ENCODE results near the gene SPOCK1.

The SPOCK1 gene

GRCh38 chr5:137101544-137101943 is 397.6 kb downstream of the SPOCK1 start:
- ChIA-PET CTCF (no interaction called here), POLR2A (no interaction called here)
- TF ChIP-seq FOXK2 (IDR thresholded peaks at IDR 0.05), result no peak
- TF ChIP-seq TARDBP (IDR thresholded peaks at IDR 0.05), result no peak
- TF ChIP-seq FOXA1 (IDR thresholded peaks at IDR 0.05), result no peak
- TF ChIP-seq SP1 (IDR thresholded peaks at IDR 0.05), result no peak
- TF ChIP-seq NFRKB (IDR thresholded peaks at IDR 0.05), result no peak
- TF ChIP-seq FOXM1 (IDR thresholded peaks at IDR 0.05; ENCODE audit: borderline replicate concordance), result no peak
- no peak for TF ChIP-seq CTBP1 (IDR thresholded peaks at IDR 0.05; ENCODE audit: borderline replicate concordance)
- no peak for DNase-seq (ENCODE audit: extremely low spot score)

DNA sequence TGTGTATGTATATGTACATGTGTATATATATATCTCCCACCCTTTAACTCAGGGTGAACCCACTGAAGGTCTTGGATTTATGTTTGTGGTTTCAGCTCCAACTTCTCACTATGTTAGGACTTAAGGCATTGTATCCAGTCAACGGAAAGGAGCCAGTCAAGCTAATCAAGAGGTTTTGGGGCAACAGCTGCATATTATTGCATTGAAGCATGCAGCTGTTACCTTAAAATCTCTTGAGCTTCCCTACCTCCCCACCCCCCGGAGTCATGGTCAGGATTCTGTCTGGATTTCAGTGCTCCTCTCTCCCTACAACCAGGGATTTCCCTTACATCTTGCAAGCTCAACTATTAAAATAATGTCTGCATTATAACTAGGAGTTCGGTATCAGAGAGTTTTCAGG is 399.5 kb downstream of the SPOCK1 start:
- no peak for TF ChIP-seq ARNT (IDR thresholded peaks at IDR 0.05)
- TF ChIP-seq L3MBTL2 (conservative IDR thresholded peaks at IDR 0.05), result no peak
- TF ChIP-seq PKNOX1 (IDR thresholded peaks at IDR 0.05), result no peak
- no peak for TF ChIP-seq ELF4 (IDR thresholded peaks at IDR 0.05)
- no peak for TF ChIP-seq FOXM1 (IDR thresholded peaks at IDR 0.05; ENCODE audit: borderline replicate concordance)
- no peak for TF ChIP-seq LEF1 (IDR thresholded peaks at IDR 0.05; ENCODE audit: borderline replicate concordance)
- TF ChIP-seq SP1 (IDR thresholded peaks at IDR 0.05), result no peak
- TF ChIP-seq CTBP1 (IDR thresholded peaks at IDR 0.05; ENCODE audit: borderline replicate concordance), result no peak
- no peak for TF ChIP-seq HDGF (IDR thresholded peaks at IDR 0.05; ENCODE audit: borderline replicate concordance)
- TF ChIP-seq ZNF384 (IDR thresholded peaks at IDR 0.05), result no peak
- TF ChIP-seq TARDBP (IDR thresholded peaks at IDR 0.05), result no peak
- TF ChIP-seq FOXA1 (IDR thresholded peaks at IDR 0.05), result no peak
- no peak for TF ChIP-seq BHLHE40 (IDR thresholded peaks at IDR 0.05; ENCODE audit: borderline replicate concordance)
- POLR2A ChIA-PET, result no interaction called here
- no peak for DNase-seq (ENCODE audit: extremely low spot score)
- CTCF ChIA-PET, result interaction anchor here (0.5 kb wide), 1 partner anchor 1653 kb away, joined by 3 read pairs; no protein-coding TSS in a partner anchor

DNA sequence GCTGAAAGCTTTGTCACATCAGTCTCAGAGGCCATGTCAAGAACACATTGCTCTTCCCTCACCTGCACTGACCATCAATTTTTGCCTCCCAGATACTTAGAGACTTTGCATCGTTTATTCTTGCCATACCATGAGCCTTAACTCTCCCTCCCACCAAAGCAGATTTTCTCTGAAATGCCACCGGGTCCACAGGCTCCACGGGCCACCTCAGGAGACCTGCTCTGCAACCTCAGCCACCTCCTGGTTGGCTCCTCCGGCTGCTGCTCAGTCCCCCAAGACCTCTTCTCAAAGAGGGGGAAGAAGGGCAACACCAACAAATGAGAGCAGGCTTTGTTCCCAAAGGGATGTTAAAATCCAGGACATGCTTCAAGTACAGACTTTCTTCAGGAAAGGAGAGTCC is 400.5 kb downstream of the SPOCK1 start:
- ChIA-PET POLR2A (no interaction called here), CTCF (no interaction called here)
- DNase-seq (ENCODE audit: extremely low spot score), result no peak
- TF ChIP-seq ELF4 (IDR thresholded peaks at IDR 0.05) (no peak), LEF1 (IDR thresholded peaks at IDR 0.05; ENCODE audit: borderline replicate concordance) (no peak), FOXA1 (IDR thresholded peaks at IDR 0.05) (no peak), L3MBTL2 (conservative IDR thresholded peaks at IDR 0.05) (no peak), PKNOX1 (IDR thresholded peaks at IDR 0.05) (no peak), ZNF384 (IDR thresholded peaks at IDR 0.05) (no peak), NFRKB (IDR thresholded peaks at IDR 0.05) (no peak)

DNA sequence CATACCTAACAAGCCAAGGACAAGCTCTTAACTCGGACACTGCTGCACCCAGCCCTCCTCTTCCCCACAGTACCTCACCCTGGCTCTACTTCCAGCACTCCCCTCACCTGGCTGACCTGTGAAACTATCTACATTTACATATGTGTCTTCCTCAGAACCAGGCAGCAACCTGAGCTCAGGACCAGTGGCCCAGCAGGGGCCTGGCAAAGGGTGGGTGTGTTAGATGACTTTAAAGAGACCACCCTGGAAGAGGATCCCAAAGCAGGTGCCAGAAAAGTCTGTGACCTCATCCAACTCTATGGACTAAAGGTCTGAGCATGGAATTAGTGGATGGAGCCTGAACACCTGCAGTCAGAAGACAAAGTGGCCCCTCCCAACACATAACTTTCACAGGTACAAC is 400.9 kb downstream of the SPOCK1 start:
- TF ChIP-seq SP1 (IDR thresholded peaks at IDR 0.05) (no peak), FOXA1 (IDR thresholded peaks at IDR 0.05) (no peak), LEF1 (IDR thresholded peaks at IDR 0.05; ENCODE audit: borderline replicate concordance) (no peak), ELF4 (IDR thresholded peaks at IDR 0.05) (no peak), NFRKB (IDR thresholded peaks at IDR 0.05) (no peak), CTBP1 (IDR thresholded peaks at IDR 0.05; ENCODE audit: borderline replicate concordance) (no peak), TARDBP (IDR thresholded peaks at IDR 0.05) (no peak), BHLHE40 (IDR thresholded peaks at IDR 0.05; ENCODE audit: borderline replicate concordance) (no peak), L3MBTL2 (conservative IDR thresholded peaks at IDR 0.05) (no peak), ZNF384 (IDR thresholded peaks at IDR 0.05) (no peak), FOXK2 (IDR thresholded peaks at IDR 0.05) (no peak), ARNT (IDR thresholded peaks at IDR 0.05) (no peak), HDGF (IDR thresholded peaks at IDR 0.05; ENCODE audit: borderline replicate concordance) (no peak), PKNOX1 (IDR thresholded peaks at IDR 0.05) (no peak), FOXM1 (IDR thresholded peaks at IDR 0.05; ENCODE audit: borderline replicate concordance) (no peak), SUZ12 (IDR thresholded peaks at IDR 0.05) (no peak)
- ChIA-PET POLR2A (no interaction called here), CTCF (no interaction called here)
- DNase-seq (ENCODE audit: extremely low spot score), result no peak

DNA sequence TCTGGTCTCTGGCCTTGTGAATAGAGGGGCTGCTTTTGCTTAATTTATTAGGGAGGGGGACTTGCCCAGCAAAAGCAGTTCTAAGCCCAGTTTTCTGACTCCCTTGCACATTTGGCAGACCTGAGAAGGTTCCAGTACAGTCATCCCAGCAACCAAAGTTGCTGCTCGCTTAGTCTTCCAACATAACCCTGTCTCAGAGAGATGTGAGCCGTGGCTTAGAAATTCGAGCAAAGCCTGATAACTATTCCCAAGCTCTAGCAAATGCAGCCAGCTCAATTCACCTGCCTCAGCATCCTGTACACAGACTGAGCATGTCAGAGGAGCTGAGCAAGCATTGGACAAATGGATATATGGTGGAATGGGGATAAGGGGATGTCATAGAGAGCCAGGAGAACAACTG is 401.9 kb downstream of the SPOCK1 start:
- ChIA-PET CTCF (no interaction called here), POLR2A (no interaction called here)
- TF ChIP-seq ELF4 (IDR thresholded peaks at IDR 0.05) (no peak), L3MBTL2 (conservative IDR thresholded peaks at IDR 0.05) (no peak), SUZ12 (IDR thresholded peaks at IDR 0.05) (no peak), BHLHE40 (IDR thresholded peaks at IDR 0.05; ENCODE audit: borderline replicate concordance) (no peak), NFRKB (IDR thresholded peaks at IDR 0.05) (no peak), FOXA1 (IDR thresholded peaks at IDR 0.05) (no peak), TARDBP (IDR thresholded peaks at IDR 0.05) (no peak), HDGF (IDR thresholded peaks at IDR 0.05; ENCODE audit: borderline replicate concordance) (no peak)
- DNase-seq (ENCODE audit: extremely low spot score), result no peak

GRCh38 chr5:137096149-137097103 is 402.7 kb downstream of the SPOCK1 start:
- ChIA-PET POLR2A (no interaction called here), CTCF (no interaction called here)
- TF ChIP-seq ZNF384 (IDR thresholded peaks at IDR 0.05) (no peak), SP1 (IDR thresholded peaks at IDR 0.05) (no peak), PKNOX1 (IDR thresholded peaks at IDR 0.05) (no peak), L3MBTL2 (conservative IDR thresholded peaks at IDR 0.05) (no peak), SUZ12 (IDR thresholded peaks at IDR 0.05) (no peak), TARDBP (IDR thresholded peaks at IDR 0.05) (no peak), ARNT (IDR thresholded peaks at IDR 0.05) (no peak), NFRKB (IDR thresholded peaks at IDR 0.05) (no peak), FOXM1 (IDR thresholded peaks at IDR 0.05; ENCODE audit: borderline replicate concordance) (no peak), CTBP1 (IDR thresholded peaks at IDR 0.05; ENCODE audit: borderline replicate concordance) (no peak), LEF1 (IDR thresholded peaks at IDR 0.05; ENCODE audit: borderline replicate concordance) (no peak), FOXA1 (IDR thresholded peaks at IDR 0.05) (no peak), FOXK2 (IDR thresholded peaks at IDR 0.05) (no peak), ELF4 (IDR thresholded peaks at IDR 0.05) (no peak), HDGF (IDR thresholded peaks at IDR 0.05; ENCODE audit: borderline replicate concordance) (no peak)
- DNase-seq (ENCODE audit: extremely low spot score), result no peak

All from HEK293T (cell line).